NCI-H1048 (cell line): ENCODE results near the gene COL4A4.
"Not testable (repeated sequence)": the region's sequence is repeated elsewhere in the genome, so short reads cannot be mapped to it uniquely, and the experiment has no call there.

Source experiments
- DNase-seq: peaks from one replicate; lab custom pipeline; 2025; lab: John Stamatoyannopoulos, UW

The COL4A4 gene

DNA sequence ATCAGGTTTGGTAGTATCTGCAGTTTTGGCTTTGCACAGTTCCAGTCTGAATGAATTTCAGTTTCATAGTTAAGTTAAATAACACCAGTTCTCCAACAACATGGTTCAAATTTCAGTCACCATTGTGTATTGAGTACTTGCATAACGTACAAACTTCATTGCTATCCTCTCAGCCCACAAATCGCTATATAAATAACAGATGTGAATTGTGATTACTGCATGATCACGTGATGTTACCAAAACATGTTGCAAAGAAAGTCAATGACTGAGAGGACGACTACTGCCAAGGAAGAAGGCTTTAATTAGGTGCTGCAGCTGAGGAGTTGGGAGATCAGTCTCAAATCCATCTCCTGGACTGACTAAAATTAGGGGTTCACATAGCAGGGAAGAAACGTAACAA, 48.2 kb downstream of the COL4A4 start:
- DNase-seq, result no peak

- DNase-seq, result no peak
These were observed 56.9 kb downstream of the COL4A4 start for GRCh38 chr2:227106845-227107759.

DNA sequence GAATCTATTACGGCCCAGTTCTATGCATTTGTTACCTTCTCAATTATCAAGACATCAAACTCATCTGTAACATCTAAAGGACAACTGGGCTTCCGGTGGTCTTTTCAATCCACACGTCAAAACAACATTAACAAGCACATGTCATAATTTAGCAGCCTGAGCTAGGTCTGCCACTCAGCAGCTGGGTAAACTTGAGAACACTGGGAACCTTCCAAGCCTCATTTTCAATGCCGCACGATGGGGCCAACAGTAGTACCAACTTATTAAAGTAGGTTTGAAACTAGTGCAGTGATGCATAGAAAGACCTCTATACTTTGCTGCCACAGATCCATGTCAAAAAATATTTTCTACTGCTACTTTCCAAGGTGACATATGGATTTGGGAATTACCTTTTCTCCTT, 60.4 kb downstream of the COL4A4 start:
- DNase-seq, result no peak

- no peak for DNase-seq
These were observed 64.7 kb downstream of the COL4A4 start for GRCh38 chr2:227099340-227099739.

DNA sequence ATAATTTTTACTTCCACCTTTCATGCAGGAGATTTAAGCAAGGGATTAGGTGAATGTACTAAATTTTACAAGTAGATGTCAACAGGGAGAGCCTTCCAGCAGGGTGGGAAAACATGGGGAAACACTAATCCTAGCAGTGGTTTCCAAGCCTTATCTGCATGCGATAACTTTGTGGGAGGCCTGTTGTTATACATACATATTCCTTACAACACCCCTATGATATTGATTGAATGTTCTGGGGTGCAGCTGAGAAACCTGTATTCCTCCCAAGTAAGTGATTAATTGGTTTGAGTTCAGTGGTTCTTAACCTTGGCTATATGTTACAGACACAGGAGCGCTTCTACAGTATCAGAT, 65.9 kb downstream of the COL4A4 start:
- no peak for DNase-seq

- no peak for DNase-seq
These were observed 66.4 kb downstream of the COL4A4 start for GRCh38 chr2:227097495-227098161.

DNA sequence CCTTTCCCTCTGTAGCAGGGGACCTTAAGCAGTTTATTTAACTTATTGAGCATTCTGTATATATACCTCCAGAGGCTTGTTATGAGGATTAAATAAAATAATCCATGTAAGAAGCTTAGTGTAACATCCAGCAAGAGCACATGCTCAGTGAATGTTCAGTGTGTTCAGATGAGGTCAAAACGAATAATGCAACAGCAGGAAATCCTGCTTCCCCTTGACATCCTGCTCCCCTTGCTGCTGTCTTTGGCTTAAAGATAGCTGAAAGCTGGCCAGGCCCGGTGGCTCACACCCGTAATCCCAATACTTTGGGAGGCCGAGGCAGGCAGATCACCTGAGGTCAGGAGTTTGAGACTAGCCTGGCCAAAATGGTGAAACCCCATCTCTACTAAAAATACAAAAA, 68.7 kb downstream of the COL4A4 start:
- DNase-seq, result no peak

GRCh38 chr2:227082286-227082685, 81.7 kb downstream of the COL4A4 start:
- no peak for DNase-seq

GRCh38 chr2:227079726-227080125, 84.3 kb downstream of the COL4A4 start:
- no peak for DNase-seq

GRCh38 chr2:227065065-227065464, 98.9 kb downstream of the COL4A4 start:
- not testable (repeated sequence) for DNase-seq

DNA sequence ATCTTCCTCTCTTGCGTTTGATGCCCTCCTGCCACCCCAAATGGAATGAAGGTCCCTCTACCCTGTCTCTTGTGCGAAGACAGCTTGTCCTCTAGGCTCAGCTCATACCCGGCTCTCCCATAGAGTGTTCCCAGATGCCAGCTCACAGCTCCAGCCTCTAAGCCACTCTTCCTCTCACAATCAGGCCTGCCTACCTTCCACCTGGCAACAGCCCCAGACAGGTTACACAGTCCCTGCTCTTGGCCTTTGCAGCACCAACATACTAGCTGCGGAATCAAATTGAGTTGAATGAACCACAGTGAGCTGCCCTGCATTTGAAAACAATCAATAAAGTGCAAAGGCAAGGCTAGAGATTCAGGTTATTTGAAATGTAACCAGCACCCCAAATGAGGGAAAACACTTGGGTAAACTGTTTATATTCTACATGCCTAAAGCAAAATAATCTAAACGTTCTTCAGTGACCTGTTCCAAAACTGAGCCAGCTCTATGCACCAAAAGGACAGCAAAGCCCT, 105.1 kb downstream of the COL4A4 start:
- no peak for DNase-seq

DNA sequence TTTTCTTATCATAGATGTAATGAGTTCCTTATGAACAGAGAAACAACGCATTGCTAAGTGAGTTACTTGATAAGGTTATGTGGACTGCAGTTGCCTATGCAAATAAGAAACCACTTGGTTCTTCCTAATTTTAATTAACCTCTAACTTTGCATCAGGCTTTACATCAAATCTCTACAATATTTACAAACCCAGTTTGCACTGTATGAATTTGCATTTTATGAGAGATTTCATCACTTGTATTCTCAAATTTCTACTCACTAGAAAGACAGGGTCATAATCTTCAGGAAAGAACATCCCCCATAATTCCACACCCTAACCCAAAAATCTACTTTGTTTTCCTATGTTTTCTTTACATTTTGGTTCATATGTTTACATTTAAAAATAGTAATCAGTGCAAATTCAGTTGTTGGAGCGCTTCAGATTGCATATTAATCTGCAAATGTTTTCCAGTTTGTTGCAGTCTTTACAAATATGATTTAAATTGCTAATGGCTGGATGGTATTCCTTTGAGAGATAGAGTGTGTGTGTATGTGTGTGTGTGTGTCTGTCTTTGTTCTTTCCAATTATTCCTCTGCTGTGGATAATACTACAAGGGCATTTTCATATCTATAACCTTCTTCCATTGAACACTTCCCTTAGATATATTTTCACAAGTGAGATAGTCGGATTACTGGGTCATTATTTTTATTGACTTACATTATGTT, 106.1 kb downstream of the COL4A4 start:
- no peak for DNase-seq

- DNase-seq, result no peak
These were observed 106.9 kb downstream of the COL4A4 start for GRCh38 chr2:227057060-227057459.

DNA sequence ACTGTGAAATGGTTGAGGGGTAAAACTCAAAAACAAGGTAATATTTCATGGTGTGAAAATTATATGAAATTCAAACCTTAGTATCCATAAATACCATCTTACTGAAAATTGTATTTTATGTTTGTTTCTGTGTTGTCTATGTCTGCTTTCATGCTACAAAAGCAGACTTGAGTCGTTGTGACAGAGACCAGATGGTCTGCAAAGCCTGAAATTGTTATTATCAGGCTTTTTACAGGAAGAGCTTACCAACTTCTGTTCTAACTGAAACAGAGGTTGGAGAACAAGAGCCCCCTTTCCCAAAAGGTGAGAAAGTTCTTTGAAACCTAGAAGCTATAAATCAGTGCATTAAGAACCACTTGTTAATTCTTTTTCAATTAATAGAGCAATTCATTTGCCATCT, 110.0 kb downstream of the COL4A4 start:
- no peak for DNase-seq

- DNase-seq, result no peak
These were observed 111.1 kb downstream of the COL4A4 start for GRCh38 chr2:227052879-227053278.

DNA sequence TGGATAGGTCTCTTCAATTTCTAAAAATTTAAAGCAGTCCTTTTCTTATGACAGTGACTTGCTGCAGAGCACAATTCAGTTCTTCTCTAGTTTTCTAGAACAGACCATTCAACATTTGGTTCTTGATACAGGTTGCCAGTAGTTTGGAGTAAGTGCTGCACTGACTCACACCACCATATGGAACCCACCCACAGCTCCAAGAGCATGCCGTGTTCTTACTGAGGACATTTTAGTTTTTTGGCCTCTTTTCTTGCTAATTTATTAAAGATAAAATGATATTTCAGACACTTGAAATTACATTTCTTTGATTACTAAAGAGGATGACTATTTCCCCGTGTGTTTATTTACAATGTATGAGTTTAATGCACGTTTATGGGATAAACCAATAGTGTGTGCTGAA, 120.0 kb downstream of the COL4A4 start:
- DNase-seq, result no peak

GRCh38 chr2:227038550-227039189, 125.3 kb downstream of the COL4A4 start:
- DNase-seq, result no peak

- DNase-seq, result no peak
These were observed 127.5 kb downstream of the COL4A4 start for GRCh38 chr2:227036527-227036926.

GRCh38 chr2:227035711-227036367, 128.2 kb downstream of the COL4A4 start:
- no peak for DNase-seq

DNA sequence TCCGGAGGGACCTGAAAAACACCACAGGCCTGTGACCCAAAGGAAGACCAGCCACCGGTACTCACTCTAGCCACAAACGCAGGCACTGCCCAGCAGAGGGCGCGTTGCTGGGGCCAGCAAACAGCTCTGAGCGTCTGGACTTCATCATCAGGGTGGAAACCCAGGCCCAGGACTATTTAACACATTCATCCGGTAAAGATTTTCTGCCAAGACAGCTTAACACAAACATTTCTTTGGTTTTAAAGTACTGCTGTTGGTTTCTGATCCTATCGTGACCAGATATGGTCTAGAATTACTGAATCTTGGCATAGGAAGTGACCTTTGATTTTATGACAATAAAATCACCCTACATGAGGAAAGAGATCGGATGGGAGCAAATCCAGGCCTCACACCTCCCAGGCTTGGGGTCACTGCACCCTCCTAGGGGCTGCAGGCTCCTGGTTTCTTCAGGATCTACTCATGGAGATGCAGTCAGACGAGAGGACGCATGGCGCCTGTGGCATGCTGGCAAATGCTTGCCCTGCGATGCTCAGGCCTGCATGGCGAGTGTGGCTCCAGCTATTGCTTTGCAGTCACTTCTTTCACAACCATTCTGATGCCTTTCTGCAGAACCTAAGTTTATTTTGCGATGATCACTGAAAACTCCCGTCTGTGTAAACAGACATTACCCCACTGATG, 130.4 kb downstream of the COL4A4 start:
- DNase-seq, result no peak

GRCh38 chr2:227031379-227031778, 132.6 kb downstream of the COL4A4 start:
- no peak for DNase-seq
